Measurements from ENCODE around the gene ETFDH.

Gene ETFDH

GRCh38 chr4:158630893-158631292 is 41.2 kb upstream of the ETFDH start:
- H3K36me3 ChIP-seq (ENCODE audit: control insufficient read depth in 2 of 2, insufficient read depth in 1 of 2, low read length in 2 of 2): no peaks in the 10 kb centered on the region
- H3K27ac ChIP-seq (ENCODE audit: extremely low read depth, low read depth, low read length): no peak overlapping the region
- H3K9me3 ChIP-seq (ENCODE audit: control insufficient read depth, insufficient read depth, low read depth, low read length): no peaks in the 10 kb centered on the region
- peaks cover 5% of the 10 kb centered on the region for H3K4me1 ChIP-seq (ENCODE audit: control insufficient read depth, insufficient read depth, low read length)
- no peak overlapping the region for H3K4me3 ChIP-seq (ENCODE audit: low read depth, low read length)
- POLR2A ChIA-PET: no interaction called here
- CTCF ChIA-PET: interaction anchor here (1.1 kb wide), 1 partner anchor 220 kb away, joined by 4 read pairs; no protein-coding TSS in a partner anchor
- no peak for TF ChIP-seq ZNF146 (tag by site-specific recombination; IDR thresholded peaks at IDR 0.05)
- no peak for TF ChIP-seq ZNF600 (tag by site-specific recombination; IDR thresholded peaks at IDR 0.05)
- TF ChIP-seq FEZF1 (tag by site-specific recombination; IDR thresholded peaks at IDR 0.05): peak; percentile 67
- TF ChIP-seq KLF16 (tag by site-specific recombination; IDR thresholded peaks at IDR 0.05): no peak
- no peak for TF ChIP-seq ZNF777 (tag by site-specific recombination; IDR thresholded peaks at IDR 0.05; ENCODE audit: borderline replicate concordance)
- no peak for TF ChIP-seq ZNF449 (tag by site-specific recombination; IDR thresholded peaks at IDR 0.05)
- TF ChIP-seq ZNF473 (tag by site-specific recombination; IDR thresholded peaks at IDR 0.05): no peak
- TF ChIP-seq ZNF202 (tag by site-specific recombination; IDR thresholded peaks at IDR 0.05; ENCODE audit: borderline replicate concordance): no peak
- no peak for TF ChIP-seq KLF8 (tag by site-specific recombination; IDR thresholded peaks at IDR 0.05)
- TF ChIP-seq OSR2 (tag by site-specific recombination; IDR thresholded peaks at IDR 0.05): peak; percentile 52; the same call in 1 of the 2 replicates
- TF ChIP-seq ZNF596 (tag by site-specific recombination; IDR thresholded peaks at IDR 0.05): no peak
- TF ChIP-seq ZNF623 (tag by site-specific recombination; IDR thresholded peaks at IDR 0.05): no peak
- no peak for TF ChIP-seq ZNF19 (tag by site-specific recombination; IDR thresholded peaks at IDR 0.05; ENCODE audit: low read depth)
- peak; percentile 44; the same call in 1 of the 2 replicates for TF ChIP-seq ZNF843 (tag by site-specific recombination; IDR thresholded peaks at IDR 0.05)
- TF ChIP-seq ZNF654 (tag by site-specific recombination; IDR thresholded peaks at IDR 0.05; ENCODE audit: low read depth): no peak
- TF ChIP-seq PATZ1 (tag by site-specific recombination; IDR thresholded peaks at IDR 0.05): no peak
- no peak for TF ChIP-seq YY2 (tag by site-specific recombination; IDR thresholded peaks at IDR 0.05)
- TF ChIP-seq PRDM6 (tag by site-specific recombination; IDR thresholded peaks at IDR 0.05): peak; percentile 35
- no peak for TF ChIP-seq ZBTB8A (tag by site-specific recombination; IDR thresholded peaks at IDR 0.05)
- no peak for TF ChIP-seq ZNF610 (tag by site-specific recombination; IDR thresholded peaks at IDR 0.05; ENCODE audit: borderline replicate concordance)
- TF ChIP-seq MYNN (tag by site-specific recombination; IDR thresholded peaks at IDR 0.05; ENCODE audit: borderline replicate concordance): no peak
- no peak for TF ChIP-seq ZNF132 (tag by site-specific recombination; IDR thresholded peaks at IDR 0.05; ENCODE audit: borderline replicate concordance)
- TF ChIP-seq ZNF785 (tag by site-specific recombination; IDR thresholded peaks at IDR 0.05): no peak

GRCh38 chr4:158636619-158637018 is 35.5 kb upstream of the ETFDH start:
- POLR2A ChIA-PET: no interaction called here
- CTCF ChIA-PET: no interaction called here
- Histone ChIP-seq H3K4me3 (ENCODE audit: low read depth, low read length) (no peak overlapping the region), H3K4me1 (ENCODE audit: control insufficient read depth, insufficient read depth, low read length) (no peaks in the 10 kb centered on the region), H3K27ac (ENCODE audit: extremely low read depth, low read depth, low read length) (no peak overlapping the region), H3K36me3 (ENCODE audit: control insufficient read depth in 2 of 2, insufficient read depth in 1 of 2, low read length in 2 of 2) (no peaks in the 10 kb centered on the region), H3K9me3 (ENCODE audit: control insufficient read depth, insufficient read depth, low read depth, low read length) (no peaks in the 10 kb centered on the region)
- no peak for TF ChIP-seq ZNF791 (tag by site-specific recombination; IDR thresholded peaks at IDR 0.05)
- TF ChIP-seq ZNF529 (tag by site-specific recombination; IDR thresholded peaks at IDR 0.05; ENCODE audit: insufficient replicate concordance): no peak
- no peak for TF ChIP-seq ZNF350 (tag by site-specific recombination; IDR thresholded peaks at IDR 0.05)
- TF ChIP-seq ZNF426 (tag by site-specific recombination; IDR thresholded peaks at IDR 0.05): no peak
- no peak for TF ChIP-seq ZNF140 (tag by site-specific recombination; IDR thresholded peaks at IDR 0.05)
- no peak for TF ChIP-seq SP2 (tag by site-specific recombination; IDR thresholded peaks at IDR 0.05)
- TF ChIP-seq ZNF707 (tag by site-specific recombination; IDR thresholded peaks at IDR 0.05): no peak
- TF ChIP-seq TRIM28 (IDR thresholded peaks at IDR 0.05; ENCODE audit: borderline replicate concordance, low read length): no peak
- no peak for TF ChIP-seq ZNF280C (tag by site-specific recombination; IDR thresholded peaks at IDR 0.05)
